Stimulated activated CD4-positive, alpha-beta T cell treated with anti-CD3 and anti-CD28 coated beads, TNF-alpha, amount 100 ng/mL, for 24 hours (primary cell): ENCODE data around the gene AIMP2.
"Not testable (repeated sequence)": the region's sequence is repeated elsewhere in the genome, so short reads cannot be mapped to it uniquely, and the experiment has no call there.

Experiments used
- DNase-seq, 3 experiments: peaks; one replicate each; pipeline ENCODE4 v3.0.0-alpha.2; 2020; ENCODE audit warnings: low read depth in 3 of 3

AIMP2 gene

DNA sequence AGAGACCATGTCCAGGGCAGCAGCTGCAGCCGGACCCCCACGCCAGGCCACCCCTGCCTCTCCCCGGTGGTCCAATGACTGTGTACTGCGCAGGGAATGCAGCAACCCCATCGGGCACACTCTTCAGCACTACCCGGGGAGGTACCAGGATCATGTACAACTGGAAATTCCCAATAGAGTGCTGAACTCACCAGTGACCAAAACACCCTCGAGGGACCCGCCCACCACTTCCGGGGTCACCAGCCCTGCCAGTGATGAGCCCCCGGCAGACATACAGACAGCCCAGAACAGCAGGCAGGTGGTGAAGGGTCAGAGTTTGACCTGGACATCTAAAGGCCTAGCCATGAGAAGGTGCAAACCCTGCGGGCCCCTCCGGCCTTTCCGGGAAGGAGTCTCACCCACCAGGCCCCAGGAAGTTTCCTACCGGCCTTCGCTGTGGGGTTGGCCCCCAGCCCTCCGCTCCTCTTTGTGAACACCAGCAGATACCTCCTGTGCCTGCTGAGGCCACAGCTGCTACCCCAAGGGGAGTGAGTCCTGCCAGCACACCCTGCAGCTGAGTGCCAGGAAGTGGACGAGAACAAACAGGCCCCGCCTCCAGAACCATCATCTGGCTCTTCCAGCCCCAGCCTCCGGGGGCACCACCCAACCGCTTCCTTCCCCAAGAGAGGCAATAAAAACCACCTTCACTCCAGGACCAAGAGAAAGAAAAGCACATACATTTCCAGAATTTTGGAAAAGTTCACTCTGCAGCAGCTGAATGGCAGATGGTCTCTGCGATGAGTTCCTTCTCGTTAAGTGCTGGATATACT lies 17.1 kb downstream of the AIMP2 start:
- peak; percentile 16 to 57 (median 17) for DNase-seq

DNA sequence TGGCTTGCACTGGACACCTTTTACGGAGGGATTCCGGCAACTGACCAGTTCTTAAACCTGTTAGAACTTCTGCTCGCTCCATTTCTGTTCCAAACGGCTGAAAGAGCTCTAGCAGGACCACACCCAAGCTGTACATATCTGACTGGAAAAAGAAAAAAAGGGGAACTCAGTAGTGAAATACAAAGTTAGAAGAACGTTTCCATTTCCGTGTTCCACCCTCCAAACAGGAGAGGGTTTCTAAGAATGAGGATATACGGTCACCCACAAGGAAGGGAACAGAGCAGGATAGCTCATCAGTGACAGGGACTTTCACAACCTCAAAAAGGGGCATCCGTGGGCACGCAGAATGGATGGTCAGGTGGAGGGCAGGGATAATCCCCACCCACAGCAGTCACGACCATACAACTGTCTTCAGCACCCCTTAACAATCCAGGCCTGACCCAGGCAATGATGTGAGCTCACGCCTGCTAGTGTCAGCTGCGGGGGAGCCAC lies 17.8 kb downstream of the AIMP2 start:
- DNase-seq, result no peak

DNA sequence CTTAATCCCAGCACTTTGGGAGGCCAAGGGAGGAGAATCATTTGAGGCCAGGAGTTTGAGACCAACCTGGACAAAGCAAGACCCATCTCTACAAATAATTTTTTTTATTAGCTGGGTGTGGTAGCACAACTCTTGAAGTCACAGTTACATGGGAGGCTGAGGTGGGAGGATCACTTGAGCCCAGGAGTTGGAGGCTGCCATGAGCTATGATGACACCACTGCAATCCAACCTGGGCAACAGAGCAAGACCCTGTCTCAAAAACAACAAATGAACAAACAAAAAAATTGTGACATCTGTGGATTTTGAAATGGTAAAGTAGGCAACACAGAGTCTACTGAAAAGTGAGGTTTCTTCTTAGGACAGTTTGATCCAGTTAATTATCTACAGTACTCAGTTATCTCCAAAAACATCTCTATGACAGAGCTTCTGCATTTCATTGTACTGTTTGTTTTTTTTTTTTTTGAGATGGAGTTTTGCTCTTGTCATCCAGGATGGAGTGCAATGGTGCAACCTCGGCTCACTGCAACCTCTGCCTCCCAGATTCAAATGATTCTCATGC lies 18.8 kb downstream of the AIMP2 start:
- DNase-seq, result no peak

DNA sequence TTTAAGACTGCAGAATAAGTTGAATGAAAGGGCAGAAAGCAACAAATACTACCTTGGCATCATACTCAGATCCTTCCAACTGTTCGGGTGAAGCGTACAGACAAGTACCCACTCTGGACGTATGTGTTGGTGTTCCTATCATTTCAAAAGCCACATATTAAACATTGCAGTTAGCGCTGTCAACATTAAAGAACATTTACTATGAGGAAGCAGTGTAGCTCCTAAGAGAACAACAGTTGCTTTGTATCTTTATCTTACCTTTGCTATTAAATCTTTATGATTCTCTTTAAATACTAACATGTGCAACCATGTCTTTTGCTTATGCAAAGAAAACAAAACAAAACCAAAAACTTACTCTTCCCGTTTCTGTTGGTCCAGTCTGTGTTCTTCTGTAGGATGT lies 19.5 kb downstream of the AIMP2 start:
- DNase-seq, result no peak

DNA sequence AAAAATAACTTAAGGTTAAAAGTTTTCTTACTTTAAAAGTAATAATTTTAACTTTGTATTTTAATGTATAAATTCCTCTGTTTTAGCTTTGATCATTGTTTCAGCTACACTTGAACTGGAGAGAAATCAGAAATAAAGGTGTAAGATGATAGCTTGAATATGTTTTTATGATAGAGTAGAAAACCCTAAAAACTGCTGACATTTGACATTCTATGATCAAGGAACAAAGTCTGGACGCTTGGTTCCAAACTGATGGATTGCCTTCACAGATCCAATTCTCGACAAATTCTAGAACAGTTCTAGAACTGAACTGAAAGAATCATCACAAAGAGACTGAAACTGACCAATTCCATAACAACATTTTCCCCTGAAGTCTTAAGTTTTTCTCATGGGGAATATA lies 21.9 kb downstream of the AIMP2 start, which contains the start of gene ANKRD61:
Gene ANKRD61, plus strand, starts transcription at position 389 of the 400 bp plus-strand sequence. Its CDS starts 0 bp downstream, at position 389.
- DNase-seq, result no peak

DNA sequence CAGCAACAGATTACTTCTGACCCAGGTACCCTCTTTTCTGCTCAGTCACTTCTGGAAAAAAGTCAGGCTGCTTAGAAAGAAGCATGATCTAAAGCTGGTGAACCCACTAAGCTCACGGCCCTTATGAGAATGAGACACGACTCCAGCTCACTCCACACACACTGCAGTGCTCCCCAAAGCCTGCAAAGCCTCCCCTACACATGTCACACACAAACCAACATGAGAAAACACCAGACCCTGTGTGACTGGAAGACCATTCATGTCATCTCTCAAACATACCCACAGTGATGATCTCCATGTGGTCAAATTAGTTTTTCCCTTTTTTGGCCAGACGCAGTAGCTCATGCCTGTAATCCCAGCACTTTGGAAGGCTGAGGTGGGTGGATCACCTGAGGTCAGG lies 22.5 kb downstream of the AIMP2 start:
- DNase-seq, result no peak

DNA sequence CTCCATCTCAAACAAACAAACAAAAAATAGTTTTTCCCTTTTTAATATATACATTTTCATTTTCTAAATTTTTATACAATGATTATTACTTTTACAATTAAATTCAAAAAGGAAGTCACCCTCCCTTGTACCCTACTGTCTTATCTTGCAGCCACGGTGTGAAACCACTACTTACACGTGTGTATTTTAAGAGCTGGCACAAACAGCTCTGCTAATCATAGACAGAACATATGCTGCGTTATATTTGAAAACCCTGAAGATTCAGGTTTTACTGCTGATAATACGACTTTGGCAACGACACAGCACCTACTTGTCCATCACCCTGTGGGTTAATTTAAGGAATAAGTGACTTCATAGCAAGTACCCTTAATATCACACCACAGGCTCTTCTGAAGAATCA lies 23.1 kb downstream of the AIMP2 start:
- no peak for DNase-seq

DNA sequence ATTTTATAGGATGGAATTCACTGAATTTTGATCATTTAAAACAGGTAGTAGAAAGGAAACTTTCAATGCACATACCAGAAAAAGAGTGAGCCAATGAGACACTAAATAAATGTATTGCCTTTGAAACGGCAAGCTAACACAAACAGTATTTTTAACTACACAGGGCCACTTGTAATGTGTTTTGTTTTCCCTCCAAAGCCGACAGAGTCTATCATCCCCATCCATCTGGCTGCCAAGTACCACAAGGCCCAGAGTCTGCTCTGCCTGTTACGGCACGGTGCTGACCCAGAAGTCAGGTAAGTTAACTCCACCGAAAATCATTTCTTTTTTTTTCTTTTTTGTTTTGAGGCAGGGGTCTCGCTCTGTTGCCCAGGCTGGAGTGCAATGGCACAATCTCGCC lies 23.6 kb downstream of the AIMP2 start:
- no peak for DNase-seq

DNA sequence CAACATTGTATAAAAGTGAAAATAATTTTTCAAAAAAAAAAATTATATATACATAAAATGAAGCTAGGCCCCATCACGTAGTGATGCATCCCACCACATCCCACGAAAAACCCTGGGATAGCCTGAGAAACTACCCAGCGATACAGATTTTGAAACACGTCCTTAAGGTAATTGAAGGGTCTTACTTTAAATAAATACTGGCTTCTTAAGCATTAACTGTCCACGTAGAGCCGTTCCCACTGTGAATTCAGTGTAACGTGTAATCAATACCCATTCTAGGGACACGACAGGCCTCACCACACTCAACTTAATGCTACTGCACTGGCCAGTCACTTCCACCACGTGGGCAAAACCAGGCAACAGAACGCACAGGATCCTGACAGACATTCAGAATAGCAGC lies 26.1 kb downstream of the AIMP2 start:
- DNase-seq, result no peak

DNA sequence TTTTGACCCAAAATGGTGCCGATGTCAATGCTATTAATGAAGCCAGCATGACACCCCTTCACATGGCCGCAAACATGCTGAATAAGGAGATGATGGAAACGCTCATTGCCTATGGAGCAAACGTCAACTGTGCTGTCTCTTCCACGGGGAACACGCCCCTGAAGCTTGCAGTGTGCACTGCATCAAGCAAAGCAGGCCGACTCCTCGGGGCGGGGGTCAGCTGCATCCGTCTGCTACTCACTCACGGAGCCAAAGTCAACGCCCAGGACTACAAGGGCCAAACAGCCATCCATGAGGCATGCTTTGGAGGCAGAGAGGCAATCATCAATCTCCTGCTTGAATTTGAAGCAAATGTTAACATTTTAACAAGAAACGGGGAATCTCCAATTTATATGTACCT lies 26.6 kb downstream of the AIMP2 start:
- DNase-seq, result no peak

DNA sequence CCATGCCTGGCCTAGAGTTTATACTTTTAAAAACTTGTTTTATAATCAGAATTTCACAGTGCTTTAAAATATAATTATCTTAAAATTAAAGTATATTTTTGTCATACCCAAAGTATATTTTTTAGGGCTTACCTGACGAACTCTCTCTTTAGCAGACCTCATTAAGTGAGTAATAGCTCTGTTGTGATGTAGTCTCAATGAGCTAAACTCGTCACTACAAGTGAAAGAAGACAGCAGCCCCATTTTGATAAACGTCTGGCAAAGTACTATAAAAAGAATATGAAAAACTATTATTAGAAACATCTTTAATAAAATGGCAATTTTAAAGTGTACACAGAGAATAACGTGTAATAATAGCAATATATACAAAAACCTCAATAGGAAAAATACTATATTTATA lies 40.7 kb downstream of the AIMP2 start:
- DNase-seq, result no peak

DNA sequence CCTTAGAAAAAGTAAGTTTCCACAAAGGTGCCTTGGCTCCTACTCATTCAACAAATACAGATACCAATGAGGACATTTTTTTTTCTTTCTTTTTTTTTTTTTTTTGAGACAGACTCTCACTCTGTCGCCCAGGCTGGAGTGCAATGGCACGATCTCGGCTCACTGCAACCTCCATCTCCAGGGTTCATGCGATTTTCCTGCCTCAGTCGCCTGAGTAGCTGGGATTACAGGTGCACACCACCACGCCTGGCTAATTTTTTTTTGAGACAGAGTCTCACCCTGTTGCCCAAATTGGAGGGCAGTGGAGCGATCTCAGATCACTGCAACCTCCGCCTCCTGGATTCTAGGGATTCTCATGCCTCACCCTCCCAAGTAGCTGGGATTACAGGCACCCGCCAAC lies 42.1 kb downstream of the AIMP2 start:
- not testable (repeated sequence) for DNase-seq

DNA sequence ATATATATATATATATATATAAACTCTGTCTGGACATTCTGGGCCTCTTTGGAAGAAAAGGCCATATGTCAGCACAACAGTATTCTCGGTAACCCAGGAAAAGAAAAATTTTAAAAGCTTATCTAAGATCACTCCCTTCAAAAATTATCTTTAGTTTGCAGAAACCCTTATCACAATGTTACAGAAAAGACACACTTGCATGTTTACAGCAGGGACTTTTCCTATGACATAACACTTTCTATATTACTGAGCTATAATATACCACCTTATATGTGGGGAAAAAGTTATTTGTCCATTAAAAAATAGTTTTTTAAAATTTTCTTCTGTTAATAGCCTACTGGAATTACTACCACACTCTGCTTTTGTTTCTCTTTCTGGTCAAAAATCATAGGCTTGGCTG lies 47.5 kb downstream of the AIMP2 start:
- no peak for DNase-seq

DNA sequence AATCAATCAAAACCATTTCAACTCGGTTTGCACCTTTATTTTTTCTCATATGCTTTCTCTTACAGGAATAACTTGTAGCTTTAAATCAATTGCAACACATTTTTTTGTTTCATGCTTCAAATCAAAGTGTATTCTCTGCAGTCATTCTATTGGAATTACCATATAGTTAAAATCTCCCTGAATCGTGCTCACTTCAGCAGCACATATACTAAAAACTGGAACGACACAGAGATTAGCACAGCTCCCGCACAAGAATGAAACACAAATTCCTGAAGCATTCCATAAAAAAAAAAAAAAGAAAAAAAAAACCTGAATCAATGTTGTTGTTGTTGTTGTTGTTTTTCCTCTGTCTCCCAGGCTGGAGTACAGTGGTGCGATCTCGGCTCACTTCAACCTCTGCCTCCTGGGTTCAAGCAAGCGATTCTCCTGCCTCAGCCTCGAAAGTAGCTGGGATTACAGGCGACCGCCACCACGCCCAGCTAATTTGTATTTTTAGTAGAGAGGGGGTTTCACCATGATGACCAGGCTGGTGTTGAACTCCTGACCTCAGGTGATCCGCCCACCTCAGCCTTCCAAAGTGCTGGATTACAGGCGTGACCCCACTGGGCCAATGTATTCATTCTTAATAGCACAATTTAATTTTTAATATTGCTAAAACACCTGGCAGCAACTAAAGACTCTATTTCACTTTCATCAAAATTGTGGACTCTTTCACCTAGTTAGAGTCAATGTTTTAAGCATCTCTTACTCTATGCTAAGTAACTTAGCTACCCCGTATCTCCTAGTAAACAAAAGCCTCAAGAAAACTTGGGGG lies 48.5 kb downstream of the AIMP2 start:
- no peak for DNase-seq

DNA sequence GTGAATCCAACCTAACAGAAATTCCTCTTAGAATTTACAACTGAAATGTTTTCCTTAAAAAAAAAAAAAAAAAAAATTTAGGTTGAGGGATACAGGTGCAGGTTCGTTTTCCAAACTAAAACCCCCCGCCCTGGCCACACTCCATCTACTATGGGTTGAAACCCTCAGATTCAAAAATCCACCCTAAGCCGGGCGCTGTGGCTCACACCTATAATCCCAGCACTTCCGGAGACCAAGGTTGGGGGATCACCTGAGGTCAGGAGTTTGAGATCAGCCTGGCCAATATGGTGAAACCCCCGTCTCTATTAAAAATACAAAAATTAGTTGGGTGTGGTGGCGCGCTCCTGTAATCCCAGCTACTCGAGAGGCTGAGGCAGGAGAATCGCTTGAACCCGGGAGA lies 50.9 kb downstream of the AIMP2 start:
- not testable (repeated sequence) for DNase-seq

DNA sequence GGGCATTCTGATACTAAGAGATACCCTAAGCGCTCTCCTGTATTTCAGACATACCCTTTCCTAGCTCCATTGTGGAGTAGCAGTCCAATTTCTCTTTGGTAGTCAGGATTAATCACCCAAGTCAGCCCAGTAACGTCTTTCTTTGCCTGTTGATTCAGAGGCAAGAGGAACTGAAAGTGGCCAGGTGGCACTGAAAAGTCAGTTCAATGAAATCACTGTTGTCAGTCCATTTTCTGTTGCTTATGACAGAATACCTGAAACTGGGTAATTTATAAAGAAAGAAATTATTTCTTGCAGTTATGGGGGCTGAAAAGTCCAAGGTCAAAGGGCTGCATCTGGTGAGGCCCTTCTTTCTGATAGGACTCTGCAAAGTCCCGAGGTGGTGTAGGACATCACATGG lies 62.3 kb downstream of the AIMP2 start:
- DNase-seq, result no peak
